H9 (cell line): ENCODE data around the gene PRRC2B. TPM values are rescaled to one million over a fixed set of nuclear protein-coding genes. Genes with fewer than 3 reads are reported as not detected.

Source experiments
- DNase-seq: peaks from one replicate; pipeline ENCODE4 v3.0.0-alpha.2; 2017
- H2AFZ ChIP-seq: one replicate; pipeline ENCODE4 v1.6.1; 2013; ENCODE audit warnings: mild to moderate bottlenecking, low read length, control low read depth, moderate library complexity
- H2AK5ac ChIP-seq: 2 replicates; pipeline ENCODE4 v1.6.1; 2013; ENCODE audit warnings: low read length, control low read depth, mixed read lengths; ENCODE audit not compliant: insufficient read length
- H2BK120ac ChIP-seq: one replicate; pipeline ENCODE4 v1.6.1; 2013; ENCODE audit warnings: low read depth, mild to moderate bottlenecking, low read length, control low read depth, inconsistent platforms; ENCODE audit not compliant: poor library complexity, severe bottlenecking
- H2BK12ac ChIP-seq: 2 replicates; pipeline ENCODE4 v1.6.1; 2013; ENCODE audit warnings: low read length, control low read depth, mixed read lengths, low read depth; ENCODE audit not compliant: insufficient read length
- H2BK15ac ChIP-seq: 2 replicates; pipeline ENCODE4 v1.6.1; 2013; ENCODE audit warnings: low read depth, low read length, control low read depth
- H2BK20ac ChIP-seq: one replicate; pipeline ENCODE4 v1.6.1; 2013; ENCODE audit warnings: low read depth, mild to moderate bottlenecking, low read length, control low read depth, inconsistent platforms; ENCODE audit not compliant: poor library complexity, severe bottlenecking
- H2BK5ac ChIP-seq: 2 replicates; pipeline ENCODE4 v1.6.1; 2013; ENCODE audit warnings: low read length, control low read depth, mixed read lengths; ENCODE audit not compliant: insufficient read length
- H3K14ac ChIP-seq: 2 replicates; pipeline ENCODE4 v1.6.1; 2013; ENCODE audit warnings: low read length, control low read depth; ENCODE audit not compliant: insufficient read depth
- H3K18ac ChIP-seq: 2 replicates; pipeline ENCODE4 v1.6.1; 2013; ENCODE audit warnings: low read depth, mild to moderate bottlenecking, mixed read lengths, low read length, control low read depth; ENCODE audit not compliant: insufficient read length
- H3K23ac ChIP-seq: 2 replicates; pipeline ENCODE4 v1.6.1; 2013; ENCODE audit warnings: low read length, control low read depth, mixed read lengths, low read depth; ENCODE audit not compliant: insufficient read length
- H3K23me2 ChIP-seq: 2 replicates; pipeline ENCODE4 v1.6.1; 2013; ENCODE audit warnings: low read depth, mild to moderate bottlenecking, mixed read lengths, low read length, control low read depth; ENCODE audit not compliant: insufficient read length, poor library complexity, severe bottlenecking
- H3K27ac ChIP-seq: 2 replicates; pipeline ENCODE4 v1.5.1; 2013; ENCODE audit warnings: low read length, control low read depth, mixed read lengths, low read depth; ENCODE audit not compliant: insufficient read length
- H3K27me3 ChIP-seq: 2 replicates; pipeline ENCODE4 v1.6.1; 2013; ENCODE audit warnings: low read length, control low read depth, inconsistent platforms; ENCODE audit not compliant: insufficient read depth
- H3K4ac ChIP-seq: 2 replicates; pipeline ENCODE4 v1.6.1; 2013; ENCODE audit warnings: low read depth, mild to moderate bottlenecking, control low read depth, inconsistent platforms, low read length, moderate library complexity
- H3K4me1 ChIP-seq: 2 replicates; pipeline ENCODE4 v1.6.1; 2013; ENCODE audit warnings: low read length, control low read depth, inconsistent platforms; ENCODE audit not compliant: insufficient read depth
- H3K4me2 ChIP-seq: 2 replicates; pipeline ENCODE4 v1.6.1; 2013; ENCODE audit warnings: low read length, control low read depth, mixed read lengths; ENCODE audit not compliant: insufficient read length, insufficient read depth
- H3K56ac ChIP-seq: 2 replicates; pipeline ENCODE4 v1.6.1; 2013; ENCODE audit warnings: low read depth, mild to moderate bottlenecking, mixed read lengths, low read length, control low read depth; ENCODE audit not compliant: insufficient read length
- H3K79me1 ChIP-seq: 2 replicates; pipeline ENCODE4 v1.6.1; 2013; ENCODE audit warnings: low read depth, mild to moderate bottlenecking, moderate library complexity, low read length, control low read depth, inconsistent platforms; ENCODE audit not compliant: insufficient read depth, poor library complexity, severe bottlenecking
- H3K79me2 ChIP-seq: 2 replicates; pipeline ENCODE4 v1.6.1; 2013; ENCODE audit warnings: low read length, control low read depth, inconsistent platforms; ENCODE audit not compliant: insufficient read depth
- H3K9ac ChIP-seq: 2 replicates; pipeline ENCODE4 v1.6.1; 2013; ENCODE audit warnings: low read length, control low read depth, mixed read lengths; ENCODE audit not compliant: insufficient read length; ENCODE audit errors: extremely low read depth
- H3K9me3 ChIP-seq: one replicate; pipeline ENCODE4 v1.6.1; 2013; ENCODE audit warnings: low read depth, low read length, inconsistent platforms; ENCODE audit not compliant: control insufficient read depth
- H3T11ph ChIP-seq: one replicate; pipeline ENCODE4 v1.6.1; 2013; ENCODE audit warnings: mild to moderate bottlenecking, low read length, control low read depth, inconsistent platforms
- H4K20me1 ChIP-seq: one replicate; pipeline ENCODE4 v1.6.1; 2013; ENCODE audit not compliant: control insufficient read depth, insufficient read length, insufficient read depth
- H4K5ac ChIP-seq: 2 replicates; pipeline ENCODE4 v1.6.1; 2013; ENCODE audit warnings: low read depth, mild to moderate bottlenecking, mixed read lengths, low read length, control low read depth; ENCODE audit not compliant: insufficient read length
- H4K8ac ChIP-seq: replicated peaks from 2 replicates; pipeline ENCODE4 v1.6.1; 2013; ENCODE audit warnings: low read length, control low read depth, mixed read lengths, low read depth; ENCODE audit not compliant: insufficient read length
- H4K91ac ChIP-seq: 2 replicates; pipeline ENCODE4 v1.6.1; 2013; ENCODE audit warnings: low read depth, mild to moderate bottlenecking, moderate library complexity, mixed read lengths, low read length, control low read depth; ENCODE audit not compliant: insufficient read length
- H3K27ac Mint-ChIP-seq, 3 experiments: 2 replicates in 2 of 3; 3 replicates in 1 of 3; pipeline ENCODE4 v1.8.0; 2020 to 2021; ENCODE audit warnings: mixed read lengths in 3 of 3, mild to moderate bottlenecking in 1 of 3, moderate library complexity in 1 of 3
- H3K27me3 Mint-ChIP-seq: 2 replicates; pipeline ENCODE4 v1.8.0; 2021; ENCODE audit warnings: low read depth, mild to moderate bottlenecking, moderate library complexity, mixed read lengths
- H3K36me3 Mint-ChIP-seq, 3 experiments: 2 replicates in 2 of 3; 3 replicates in 1 of 3; pipeline ENCODE4 v1.8.0; 2020 to 2021; ENCODE audit warnings: low read depth in 3 of 3, mixed read lengths in 3 of 3; ENCODE audit not compliant: insufficient read depth in 1 of 3
- H3K4me1 Mint-ChIP-seq, 2 experiments: 2 replicates each; pipeline ENCODE4 v1.8.0; 2020; ENCODE audit warnings: mixed read lengths in 2 of 2
- H3K4me3 Mint-ChIP-seq, 2 experiments: 2 replicates in 1 of 2; 3 replicates in 1 of 2; pipeline ENCODE4 v1.8.0; 2020 to 2021; ENCODE audit warnings: mild to moderate bottlenecking in 2 of 2, mixed read lengths in 2 of 2, moderate library complexity in 1 of 2
- H3K9me3 Mint-ChIP-seq, 2 experiments: 2 replicates in 1 of 2; 3 replicates in 1 of 2; pipeline ENCODE4 v1.8.0; 2020; ENCODE audit warnings: mild to moderate bottlenecking in 2 of 2, mixed read lengths in 2 of 2, moderate library complexity in 1 of 2
- WGBS: extraction: QIAGEN DNeasy Blood & Tissue Kit; methylation state at CpG from one replicate; pipeline ENCODE4 v1.1.7; 2013; ENCODE audit warnings: missing lambda C conversion rate, low lambda C conversion rate, mixed read lengths; ENCODE audit not compliant: insufficient read length; ENCODE audit errors: extremely low coverage; 5-methylcytosine and 5-hydroxymethylcytosine counted together
- total RNA-seq: library from RNA; stranded (reverse); gene quantifications from 2 replicates; pipeline ENCODE4 v1.2.1, GENCODE V29; 2021
- TF ChIP-seq, protein P1 (sequence below): fragments of 200-600 bp; sonication (generic); conservative IDR thresholded peaks from 3 replicates; pipeline ENCODE4 v1.8.0; 2021; ENCODE audit warnings: antibody characterized with exemption, mild to moderate bottlenecking

The PRRC2B gene
- total RNA-seq, 1 experiment from 2014 or later = 251 TPM

- TF ChIP-seq, protein P1, sequence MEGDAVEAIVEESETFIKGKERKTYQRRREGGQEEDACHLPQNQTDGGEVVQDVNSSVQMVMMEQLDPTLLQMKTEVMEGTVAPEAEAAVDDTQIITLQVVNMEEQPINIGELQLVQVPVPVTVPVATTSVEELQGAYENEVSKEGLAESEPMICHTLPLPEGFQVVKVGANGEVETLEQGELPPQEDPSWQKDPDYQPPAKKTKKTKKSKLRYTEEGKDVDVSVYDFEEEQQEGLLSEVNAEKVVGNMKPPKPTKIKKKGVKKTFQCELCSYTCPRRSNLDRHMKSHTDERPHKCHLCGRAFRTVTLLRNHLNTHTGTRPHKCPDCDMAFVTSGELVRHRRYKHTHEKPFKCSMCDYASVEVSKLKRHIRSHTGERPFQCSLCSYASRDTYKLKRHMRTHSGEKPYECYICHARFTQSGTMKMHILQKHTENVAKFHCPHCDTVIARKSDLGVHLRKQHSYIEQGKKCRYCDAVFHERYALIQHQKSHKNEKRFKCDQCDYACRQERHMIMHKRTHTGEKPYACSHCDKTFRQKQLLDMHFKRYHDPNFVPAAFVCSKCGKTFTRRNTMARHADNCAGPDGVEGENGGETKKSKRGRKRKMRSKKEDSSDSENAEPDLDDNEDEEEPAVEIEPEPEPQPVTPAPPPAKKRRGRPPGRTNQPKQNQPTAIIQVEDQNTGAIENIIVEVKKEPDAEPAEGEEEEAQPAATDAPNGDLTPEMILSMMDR = no peak
- no peak overlapping the region for H4K8ac ChIP-seq
- no peak overlapping the region for H2BK12ac ChIP-seq
- H2BK20ac ChIP-seq = no peak overlapping the region
- no peak overlapping the region for H3K23ac ChIP-seq
- H2AFZ ChIP-seq = no peak overlapping the region
- H3T11ph ChIP-seq = no peak overlapping the region
- no peak overlapping the region for H3K18ac ChIP-seq
- H3K4ac ChIP-seq = no peak overlapping the region
- no peaks in the 10 kb centered on the region for H3K27me3 Mint-ChIP-seq
- H3K14ac ChIP-seq = no peak overlapping the region
- peaks cover 38 to 74% (median 47%) of the 10 kb centered on the region in 3 experiments for H3K36me3 Mint-ChIP-seq
- H3K9ac ChIP-seq = no peak overlapping the region
- no peak overlapping the region for H3K27ac Mint-ChIP-seq
- no peaks in the 10 kb centered on the region for H3K79me1 ChIP-seq
- H2BK5ac ChIP-seq = no peak overlapping the region
- no peaks in the 10 kb centered on the region for H3K9me3 Mint-ChIP-seq
- no peaks in the 10 kb centered on the region for H3K9me3 ChIP-seq
- no peak overlapping the region for H2BK15ac ChIP-seq
- no peak overlapping the region for H4K5ac ChIP-seq
- no peak overlapping the region for H2AK5ac ChIP-seq
- no peak overlapping the region for H3K4me2 ChIP-seq
- no peak overlapping the region for H3K56ac ChIP-seq
- H3K4me1 ChIP-seq = no peaks in the 10 kb centered on the region
- no peak overlapping the region for H4K91ac ChIP-seq
- H3K4me3 Mint-ChIP-seq = no peak overlapping the region
- H3K23me2 ChIP-seq = no peaks in the 10 kb centered on the region
- H3K27me3 ChIP-seq = no peaks in the 10 kb centered on the region
- H3K4me1 Mint-ChIP-seq = no peaks in the 10 kb centered on the region
- no peaks in the 10 kb centered on the region for H3K79me2 ChIP-seq
- no CpG with 5 or more reads among the region's 15 CpGs for WGBS
- H4K20me1 ChIP-seq = no peaks in the 10 kb centered on the region
- no peak overlapping the region for H2BK120ac ChIP-seq
- H3K27ac ChIP-seq = no peak overlapping the region
- DNase-seq = no peak
These were observed 122.2 kb downstream of the PRRC2B start for GRCh38 chr9:131516100-131516499.
